ENCODE measurements around the gene CAMK2G.
"Not testable (repeated sequence)": the region's sequence is repeated elsewhere in the genome, so short reads cannot be mapped to it uniquely, and the experiment has no call there.

CAMK2G gene

DNA sequence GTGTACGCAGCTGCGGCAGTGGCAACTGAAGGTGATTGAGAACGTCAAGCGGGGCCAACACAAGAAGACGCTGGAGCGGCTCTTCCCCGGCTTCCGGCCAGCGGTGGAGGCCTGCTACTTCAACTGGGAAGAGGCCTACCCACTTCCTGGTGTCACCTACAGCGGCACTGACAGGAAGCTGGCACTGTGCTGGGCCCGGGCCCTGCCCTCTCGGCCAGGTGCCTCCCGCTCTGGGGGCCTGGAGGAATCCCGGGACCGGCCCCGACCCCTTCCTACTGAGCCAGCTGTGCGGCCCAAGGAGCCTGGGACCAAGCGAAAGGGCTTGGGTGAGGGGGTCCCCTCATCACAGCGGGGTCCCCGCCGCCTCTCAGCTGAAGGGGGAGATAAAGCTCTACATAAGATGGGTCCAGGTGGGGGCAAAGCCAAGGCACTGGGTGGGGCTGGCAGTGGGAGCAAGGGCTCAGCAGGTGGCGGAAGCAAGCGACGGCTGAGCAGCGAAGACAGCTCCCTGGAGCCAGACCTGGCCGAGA lies 82.4 kb downstream of the CAMK2G start:
- in situ Hi-C loops (cut with HindIII; ENCODE audit: low sequenced_read_pairs) = no loop called here

DNA sequence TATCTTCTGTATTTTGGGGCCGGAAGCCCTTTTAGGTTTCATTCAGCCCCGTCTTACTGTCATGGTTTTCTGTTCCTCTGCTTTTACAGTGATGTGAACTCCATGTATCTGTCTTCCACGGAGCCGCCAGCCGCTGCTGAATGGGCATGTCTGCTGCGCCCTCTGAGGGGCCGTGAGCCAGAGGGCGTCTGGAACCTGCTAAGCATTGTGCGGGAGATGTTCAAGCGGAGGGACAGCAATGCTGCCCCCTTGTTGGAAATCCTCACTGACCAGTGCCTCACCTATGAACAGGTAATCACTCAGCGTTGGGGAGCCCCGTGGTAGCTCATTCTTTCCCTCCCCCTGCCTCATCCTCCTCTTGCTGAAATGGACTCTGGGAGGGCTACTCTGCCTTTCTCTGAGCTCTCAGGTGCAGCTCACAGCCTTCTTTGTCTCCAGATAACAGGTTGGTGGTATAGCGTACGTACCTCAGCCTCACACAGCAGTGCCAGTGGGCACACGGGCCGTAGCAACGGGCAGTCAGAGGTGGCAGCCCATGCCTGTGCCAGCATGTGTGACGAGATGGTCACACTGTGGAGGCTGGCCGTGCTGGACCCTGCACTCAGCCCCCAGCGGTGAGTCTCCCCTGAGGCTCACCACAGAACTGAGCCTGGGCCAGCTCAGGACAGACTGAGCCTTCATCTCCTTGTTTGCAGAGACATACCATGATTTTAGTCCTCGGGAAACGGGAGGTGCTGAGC lies 83.3 kb downstream of the CAMK2G start:
- TF ChIP-seq, protein P1, sequence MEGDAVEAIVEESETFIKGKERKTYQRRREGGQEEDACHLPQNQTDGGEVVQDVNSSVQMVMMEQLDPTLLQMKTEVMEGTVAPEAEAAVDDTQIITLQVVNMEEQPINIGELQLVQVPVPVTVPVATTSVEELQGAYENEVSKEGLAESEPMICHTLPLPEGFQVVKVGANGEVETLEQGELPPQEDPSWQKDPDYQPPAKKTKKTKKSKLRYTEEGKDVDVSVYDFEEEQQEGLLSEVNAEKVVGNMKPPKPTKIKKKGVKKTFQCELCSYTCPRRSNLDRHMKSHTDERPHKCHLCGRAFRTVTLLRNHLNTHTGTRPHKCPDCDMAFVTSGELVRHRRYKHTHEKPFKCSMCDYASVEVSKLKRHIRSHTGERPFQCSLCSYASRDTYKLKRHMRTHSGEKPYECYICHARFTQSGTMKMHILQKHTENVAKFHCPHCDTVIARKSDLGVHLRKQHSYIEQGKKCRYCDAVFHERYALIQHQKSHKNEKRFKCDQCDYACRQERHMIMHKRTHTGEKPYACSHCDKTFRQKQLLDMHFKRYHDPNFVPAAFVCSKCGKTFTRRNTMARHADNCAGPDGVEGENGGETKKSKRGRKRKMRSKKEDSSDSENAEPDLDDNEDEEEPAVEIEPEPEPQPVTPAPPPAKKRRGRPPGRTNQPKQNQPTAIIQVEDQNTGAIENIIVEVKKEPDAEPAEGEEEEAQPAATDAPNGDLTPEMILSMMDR (IDR thresholded peaks at IDR 0.05; ENCODE audit: low read depth, low read length, missing control alignments) = no peak
- no peak overlapping the region for H3K4me3 ChIP-seq (ENCODE audit: low read depth, low read length)
- no peak for DNase-seq (ENCODE audit: low read depth)
- in situ Hi-C loops (cut with HindIII; ENCODE audit: low sequenced_read_pairs) = no loop called here

More for the DNA sequence above, 82.4 kb downstream of the CAMK2G start:
- H3K4me3 ChIP-seq (ENCODE audit: low read depth, low read length) = no peak overlapping the region
- no peak for DNase-seq (ENCODE audit: low read depth)
- TF ChIP-seq, protein P1 (IDR thresholded peaks at IDR 0.05; ENCODE audit: low read depth, low read length, missing control alignments) = no peak

DNA sequence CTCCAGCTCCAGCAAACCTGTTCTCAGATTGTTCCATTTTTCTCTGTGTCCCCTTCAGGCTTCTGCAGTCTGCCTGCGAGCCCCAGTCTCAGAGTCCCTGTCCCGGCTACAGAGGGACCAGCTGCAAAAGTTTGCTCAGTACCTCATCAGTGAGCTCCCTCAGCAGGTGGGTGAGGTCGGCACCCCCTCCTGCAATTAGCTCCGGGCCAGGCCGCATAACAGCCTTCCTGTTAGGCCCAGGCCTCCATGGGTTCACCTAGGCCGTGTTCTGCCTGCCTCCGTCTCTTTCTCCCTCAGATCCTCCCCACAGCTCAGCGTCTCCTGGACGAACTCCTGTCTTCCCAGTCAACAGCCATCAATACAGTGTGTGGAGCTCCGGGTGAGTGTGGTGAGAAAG lies 84.7 kb downstream of the CAMK2G start:
- TF ChIP-seq, protein P1 (IDR thresholded peaks at IDR 0.05; ENCODE audit: low read depth, low read length, missing control alignments) = no peak
- DNase-seq (ENCODE audit: low read depth) = no peak
- no peak overlapping the region for H3K4me3 ChIP-seq (ENCODE audit: low read depth, low read length)
- in situ Hi-C loops (cut with HindIII; ENCODE audit: low sequenced_read_pairs) = no loop called here

DNA sequence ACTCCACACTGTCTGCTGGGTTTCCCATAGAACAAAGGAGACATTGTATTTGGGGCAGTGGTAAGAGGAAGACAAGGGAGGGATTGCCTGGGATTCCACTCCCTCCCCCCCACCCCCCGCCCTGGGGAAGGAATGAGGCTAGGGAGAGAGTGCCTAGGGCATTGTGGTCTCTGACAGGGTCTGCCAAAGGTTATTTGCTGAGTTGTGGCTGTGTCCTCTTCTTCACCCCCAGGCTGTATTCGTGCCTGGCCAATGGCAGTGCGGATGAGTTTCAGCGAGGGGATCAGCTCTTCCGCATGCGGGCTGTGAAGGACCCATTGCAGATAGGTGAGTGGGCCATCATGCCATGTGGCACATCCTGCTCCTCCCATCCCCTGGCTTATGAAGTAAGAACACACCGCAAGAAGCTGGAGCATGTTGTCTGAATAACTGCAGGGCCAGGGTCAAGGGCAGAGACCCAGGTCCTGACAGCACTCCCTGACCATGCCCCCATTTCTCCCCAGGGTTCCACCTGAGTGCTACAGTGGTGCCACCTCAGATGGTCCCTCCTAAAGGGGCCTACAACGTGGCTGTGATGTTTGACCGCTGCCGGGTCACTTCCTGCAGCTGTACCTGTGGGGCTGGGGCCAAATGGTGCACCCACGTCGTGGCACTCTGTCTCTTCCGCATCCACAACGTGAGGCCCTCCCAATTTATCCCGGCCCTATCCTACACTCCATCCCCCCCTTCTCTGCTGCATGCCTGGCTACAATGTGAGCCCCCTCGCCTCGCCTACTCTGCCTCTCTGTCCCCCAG lies 85.3 kb downstream of the CAMK2G start:
- TF ChIP-seq, protein P1 (IDR thresholded peaks at IDR 0.05; ENCODE audit: low read depth, low read length, missing control alignments) = no peak
- in situ Hi-C loops (cut with HindIII; ENCODE audit: low sequenced_read_pairs) = no loop called here
- no peak for DNase-seq (ENCODE audit: low read depth)
- H3K4me3 ChIP-seq (ENCODE audit: low read depth, low read length) = no peak overlapping the region

DNA sequence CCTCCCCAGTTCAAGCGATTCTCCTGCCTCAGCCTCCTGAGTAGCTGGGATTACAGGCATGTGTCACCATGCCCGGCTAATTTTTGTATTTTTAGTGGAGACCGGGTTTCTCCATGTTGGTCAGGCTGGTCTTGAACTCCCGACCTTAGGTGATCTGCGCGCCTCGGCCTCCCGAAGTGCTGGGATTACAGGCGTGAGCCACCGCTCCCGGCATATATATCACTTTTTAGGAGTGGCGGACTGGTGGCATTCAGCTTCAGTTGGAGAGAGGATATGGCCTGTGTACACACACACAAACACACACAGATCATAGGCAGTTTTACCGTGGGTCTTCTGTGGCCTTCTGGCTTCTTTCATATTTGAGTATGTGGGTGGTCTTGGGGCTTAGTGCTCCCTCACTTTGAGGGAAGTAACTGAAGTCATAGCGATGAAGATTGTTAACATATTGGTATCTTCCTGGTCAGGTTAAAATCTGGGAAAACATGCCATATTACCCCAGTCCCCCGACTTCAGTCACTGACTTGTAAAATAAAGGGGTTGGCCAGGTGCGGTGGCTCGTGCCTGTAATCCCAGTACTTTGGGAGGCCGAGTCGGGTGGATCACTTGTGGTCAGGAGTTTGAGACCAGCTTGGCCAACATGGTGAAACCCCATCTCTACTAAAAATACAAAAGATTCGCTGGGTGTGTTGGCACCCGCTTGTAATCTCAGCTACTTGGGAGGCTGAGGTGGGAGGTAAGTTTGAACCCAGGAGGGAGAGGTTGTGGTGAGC lies 87.1 kb downstream of the CAMK2G start:
- in situ Hi-C loops (cut with HindIII; ENCODE audit: low sequenced_read_pairs); DNase-seq (ENCODE audit: low read depth): not testable (repeated sequence)
- peak overlapping the region; percentile 97 for H3K4me3 ChIP-seq (ENCODE audit: low read depth, low read length)

DNA sequence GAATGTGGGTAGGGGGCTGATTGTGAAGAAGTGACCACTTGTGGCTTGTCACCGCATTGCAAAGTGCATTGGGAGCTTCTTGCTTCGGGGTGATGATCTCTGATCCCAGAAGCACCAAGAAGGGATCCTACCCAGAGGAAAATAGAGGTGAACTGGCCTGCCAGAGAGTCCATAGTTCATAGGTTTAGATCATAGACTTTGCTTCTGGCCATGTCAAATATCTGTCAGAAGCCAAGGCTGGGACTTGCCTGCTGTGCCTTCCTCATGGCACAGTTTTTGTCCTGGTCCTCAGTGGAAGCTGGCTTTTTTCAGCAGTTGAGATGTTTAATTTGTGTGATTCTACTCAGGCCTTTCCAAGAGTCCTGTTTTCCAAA lies 87.9 kb downstream of the CAMK2G start:
- TF ChIP-seq, protein P1 (IDR thresholded peaks at IDR 0.05; ENCODE audit: low read depth, low read length, missing control alignments) = no peak
- H3K4me3 ChIP-seq (ENCODE audit: low read depth, low read length) = peak overlapping the region; percentile 97
- in situ Hi-C loops (cut with HindIII; ENCODE audit: low sequenced_read_pairs) = no loop called here
- no peak for DNase-seq (ENCODE audit: low read depth)
